Ascending aorta (tissue), 2 donors: ENCODE results near the gene B3GAT2. TPM values are rescaled to one million over a fixed set of nuclear protein-coding genes. Genes with fewer than 3 reads are reported as not detected.

Experiments
- DNase-seq, 2 donors: peaks; one replicate each; pipeline ENCODE4 v3.0.0-alpha.2; 2019; ENCODE audit warnings: low spot score in 2 of 2
- H3K27ac ChIP-seq, 2 donors: fragments of 200-600 bp; sonication (generic); one replicate each; pipeline ENCODE4 v1.5.1; 2016 to 2017; ENCODE audit warnings: mild to moderate bottlenecking in 1 of 2
- H3K27me3 ChIP-seq: fragments of 200-600 bp; sonication (generic); one replicate; pipeline ENCODE4 v1.5.1; 2017
- H3K36me3 ChIP-seq, 2 donors: fragments of 200-600 bp; sonication (generic); one replicate each; pipeline ENCODE4 v1.5.1; 2016
- H3K4me1 ChIP-seq, 2 donors: fragments of 200-600 bp; sonication (generic); one replicate each; pipeline ENCODE4 v1.5.1; 2016 to 2017; ENCODE audit warnings: mild to moderate bottlenecking in 1 of 2
- H3K4me3 ChIP-seq, 2 donors: fragments of 200-600 bp; sonication (generic); one replicate each; pipeline ENCODE4 v1.5.1; 2016 to 2017; ENCODE audit warnings: mild to moderate bottlenecking in 1 of 2
- H3K9me3 ChIP-seq, 2 donors: fragments of 200-600 bp; sonication (generic); one replicate each; pipeline ENCODE4 v1.5.1; 2016
- intact Hi-C: fragments of 100-400 bp; cut with DNase I; formaldehyde crosslinking; loops from one replicate; pipeline ENCODE4 v1.15.1; 2023
- total RNA-seq: library from RNA; depleted of rRNA; stranded (reverse); fragments of >200 nt; gene quantifications from one replicate; pipeline ENCODE4 v1.1.0, GENCODE V29; 2016
- TF ChIP-seq, protein P1 (sequence below), 3 experiments: fragments of 200-600 bp in 2 of 3; fragments of 450-650 bp in 1 of 3; sonication (generic) in 2 of 3; IDR thresholded peaks; one replicate each; pipeline ENCODE4 v1.5.1; 2016 to 2019; ENCODE audit warnings: antibody characterized with exemption in 3 of 3, mild to moderate bottlenecking in 1 of 3, moderate library complexity in 1 of 3

The B3GAT2 gene
- total RNA-seq, 1 donor from 2014 or later = not detected

GRCh38 chr6:70900047-70900446 lies 56.8 kb downstream of the B3GAT2 start:
- Histone ChIP-seq H3K27me3 (no peaks in the 10 kb centered on the region), H3K4me1 (no peaks in the 10 kb centered on the region), H3K4me3 (no peak overlapping the region), H3K9me3 (no peaks in the 10 kb centered on the region), H3K36me3 (no peaks in the 10 kb centered on the region), H3K27ac (no peak overlapping the region)
- no peak for DNase-seq
- intact Hi-C loops = no loop called here
- TF ChIP-seq, protein P1, sequence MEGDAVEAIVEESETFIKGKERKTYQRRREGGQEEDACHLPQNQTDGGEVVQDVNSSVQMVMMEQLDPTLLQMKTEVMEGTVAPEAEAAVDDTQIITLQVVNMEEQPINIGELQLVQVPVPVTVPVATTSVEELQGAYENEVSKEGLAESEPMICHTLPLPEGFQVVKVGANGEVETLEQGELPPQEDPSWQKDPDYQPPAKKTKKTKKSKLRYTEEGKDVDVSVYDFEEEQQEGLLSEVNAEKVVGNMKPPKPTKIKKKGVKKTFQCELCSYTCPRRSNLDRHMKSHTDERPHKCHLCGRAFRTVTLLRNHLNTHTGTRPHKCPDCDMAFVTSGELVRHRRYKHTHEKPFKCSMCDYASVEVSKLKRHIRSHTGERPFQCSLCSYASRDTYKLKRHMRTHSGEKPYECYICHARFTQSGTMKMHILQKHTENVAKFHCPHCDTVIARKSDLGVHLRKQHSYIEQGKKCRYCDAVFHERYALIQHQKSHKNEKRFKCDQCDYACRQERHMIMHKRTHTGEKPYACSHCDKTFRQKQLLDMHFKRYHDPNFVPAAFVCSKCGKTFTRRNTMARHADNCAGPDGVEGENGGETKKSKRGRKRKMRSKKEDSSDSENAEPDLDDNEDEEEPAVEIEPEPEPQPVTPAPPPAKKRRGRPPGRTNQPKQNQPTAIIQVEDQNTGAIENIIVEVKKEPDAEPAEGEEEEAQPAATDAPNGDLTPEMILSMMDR (IDR thresholded peaks at IDR 0.05) = no peak

DNA sequence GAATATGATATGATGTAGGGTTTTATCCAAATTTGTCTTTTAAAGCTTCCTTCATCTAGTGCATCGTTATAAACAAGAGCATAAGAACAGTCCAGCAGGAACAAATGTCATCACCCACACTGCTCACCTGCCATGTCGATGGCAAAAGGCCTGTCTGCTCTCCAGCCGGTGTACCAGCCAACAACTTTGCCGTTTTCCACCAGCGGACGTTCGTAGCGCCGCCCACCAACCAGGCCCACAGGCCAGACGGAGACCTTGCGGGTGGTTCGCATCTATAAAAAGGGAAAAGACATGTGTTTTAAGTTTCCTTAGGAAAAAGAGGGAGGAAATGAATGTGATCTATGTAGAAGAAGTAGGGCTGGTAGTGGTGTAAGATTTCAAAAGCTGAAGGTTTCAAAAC lies 62.9 kb downstream of the B3GAT2 start:
- no peaks in the 10 kb centered on the region for H3K27me3 ChIP-seq
- no peak overlapping the region for H3K27ac ChIP-seq
- no peak for DNase-seq
- TF ChIP-seq, protein P1 (IDR thresholded peaks at IDR 0.05) = no peak
- no peaks in the 10 kb centered on the region for H3K36me3 ChIP-seq
- no peaks in the 10 kb centered on the region for H3K4me1 ChIP-seq
- no peak overlapping the region for H3K4me3 ChIP-seq
- no peaks in the 10 kb centered on the region for H3K9me3 ChIP-seq
- intact Hi-C loops = no loop called here

- no peaks in the 10 kb centered on the region for H3K4me1 ChIP-seq
- no peak overlapping the region for H3K27ac ChIP-seq
- no peaks in the 10 kb centered on the region for H3K36me3 ChIP-seq
- intact Hi-C loops = loop anchor here (10.0 kb wide), 1 partner anchor 344 kb away; no protein-coding TSS in a partner anchor
- H3K4me3 ChIP-seq = no peak overlapping the region
- no peaks in the 10 kb centered on the region for H3K9me3 ChIP-seq
- DNase-seq = no peak
- TF ChIP-seq, protein P1 (IDR thresholded peaks at IDR 0.05) = no peak
- no peaks in the 10 kb centered on the region for H3K27me3 ChIP-seq
These were observed 67.6 kb downstream of the B3GAT2 start for GRCh38 chr6:70889270-70889669.

GRCh38 chr6:70886661-70887060 lies 70.2 kb downstream of the B3GAT2 start:
- intact Hi-C loops = loop anchor here (10.0 kb wide), 1 partner anchor 342 kb away; no protein-coding TSS in a partner anchor
- TF ChIP-seq, protein P1 (IDR thresholded peaks at IDR 0.05) = no peak
- H3K27ac ChIP-seq = no peak overlapping the region

DNA sequence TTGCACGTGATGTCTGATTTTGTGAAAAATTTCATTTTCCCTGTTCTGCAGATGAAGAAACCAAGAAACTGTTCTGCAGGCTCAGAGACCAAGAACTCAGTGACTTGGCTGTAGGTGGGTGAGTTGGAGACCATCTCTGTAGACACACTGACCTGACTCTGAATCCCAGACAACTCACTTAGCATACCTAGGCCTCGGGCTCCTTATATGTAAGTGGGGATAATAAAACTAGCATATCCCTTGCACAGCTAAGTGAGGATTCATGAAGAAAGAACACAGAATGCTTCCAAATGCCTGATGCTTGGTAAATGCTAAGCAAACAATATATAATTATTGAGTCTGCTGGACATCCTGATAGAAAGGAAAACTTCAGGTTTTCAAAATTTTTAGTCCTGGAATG lies 70.8 kb downstream of the B3GAT2 start:
- intact Hi-C loops = loop anchor here (10.0 kb wide), 1 partner anchor 341 kb away; no protein-coding TSS in a partner anchor
- Histone ChIP-seq H3K36me3 (no peaks in the 10 kb centered on the region), H3K4me3 (no peak overlapping the region), H3K4me1 (no peaks in the 10 kb centered on the region), H3K27ac (no peak overlapping the region), H3K27me3 (no peaks in the 10 kb centered on the region), H3K9me3 (no peaks in the 10 kb centered on the region)
- TF ChIP-seq, protein P1 (IDR thresholded peaks at IDR 0.05) = no peak
- no peak for DNase-seq

More at GRCh38 chr6:70886661-70887060, 70.2 kb downstream of the B3GAT2 start:
- no peak overlapping the region for H3K4me3 ChIP-seq
- no peak for DNase-seq
- no peaks in the 10 kb centered on the region for H3K27me3 ChIP-seq
- H3K9me3 ChIP-seq = no peaks in the 10 kb centered on the region
- no peaks in the 10 kb centered on the region for H3K4me1 ChIP-seq
- no peaks in the 10 kb centered on the region for H3K36me3 ChIP-seq
